ENCODE results near the gene SSU72.
"Not testable (repeated sequence)": the region's sequence is repeated elsewhere in the genome, so short reads cannot be mapped to it uniquely, and the experiment has no call there.

SSU72 gene

GRCh38 chr1:1540818-1541628 lies 33.6 kb downstream of the SSU72 start:
- no peak for DNase-seq (ENCODE audit: low read depth)

GRCh38 chr1:1540090-1540817 lies 34.4 kb downstream of the SSU72 start, which contains the start of gene TMEM240:
TMEM240 (minus strand) TSS chr1:1540624; CDS start chr1:1540346, 278 bp downstream.
- DNase-seq (ENCODE audit: low read depth) = peak; percentile 32

- no peak for DNase-seq (ENCODE audit: low read depth)
Measured at GRCh38 chr1:1539310-1540089, 35.2 kb downstream of the SSU72 start.

- no peak for DNase-seq (ENCODE audit: low read depth)
Measured at GRCh38 chr1:1538989-1539309, 35.7 kb downstream of the SSU72 start.

- DNase-seq (ENCODE audit: low read depth) = no peak
Measured at GRCh38 chr1:1538334-1538733, 36.3 kb downstream of the SSU72 start.

- DNase-seq (ENCODE audit: low read depth) = no peak
Measured at GRCh38 chr1:1537626-1538250, 36.9 kb downstream of the SSU72 start.

GRCh38 chr1:1536938-1537546 lies 37.6 kb downstream of the SSU72 start:
- no peak for DNase-seq (ENCODE audit: low read depth)

- DNase-seq (ENCODE audit: low read depth) = no peak
Measured at GRCh38 chr1:1536019-1536937, 38.4 kb downstream of the SSU72 start.

- no peak for DNase-seq (ENCODE audit: low read depth)
Measured at GRCh38 chr1:1535201-1536018, 39.3 kb downstream of the SSU72 start.

GRCh38 chr1:1534401-1535154 lies 40.1 kb downstream of the SSU72 start:
- no peak for DNase-seq (ENCODE audit: low read depth)

- not testable (repeated sequence) for DNase-seq (ENCODE audit: low read depth)
Measured at GRCh38 chr1:1533894-1534291, 40.8 kb downstream of the SSU72 start.

- DNase-seq (ENCODE audit: low read depth) = not testable (repeated sequence)
Measured at GRCh38 chr1:1533176-1533893, 41.3 kb downstream of the SSU72 start.

GRCh38 chr1:1531947-1532346 lies 42.7 kb downstream of the SSU72 start:
- DNase-seq (ENCODE audit: low read depth) = no peak

GRCh38 chr1:1529936-1530335 lies 44.7 kb downstream of the SSU72 start:
- no peak for DNase-seq (ENCODE audit: low read depth)

- DNase-seq (ENCODE audit: low read depth) = no peak
Measured at GRCh38 chr1:1529321-1529720, 45.3 kb downstream of the SSU72 start.

GRCh38 chr1:1528301-1529267 lies 46.1 kb downstream of the SSU72 start:
- DNase-seq (ENCODE audit: low read depth) = no peak

Data from stimulated activated CD8-positive, alpha-beta memory T cell treated with anti-CD3 and anti-CD28 coated beads, Interleukin-7, amount 100 ng/mL, for 24 hours (primary cell).